HEK293 (cell line): ENCODE results near the gene C16orf95.

ENCODE experiments used
- CTCF ChIP-seq: fragments of 450-650 bp; formaldehyde crosslinking; IDR thresholded peaks from 2 replicates; pipeline ENCODE4 v1.5.1; 2016; ENCODE audit warnings: missing biosample characterization, missing genetic modification characterization
- HOXD13 ChIP-seq: sonication (generic); formaldehyde crosslinking; IDR thresholded peaks from 2 replicates; pipeline ENCODE4 v1.8.0; 2022; ENCODE audit warnings: missing genetic modification reagents, borderline replicate concordance
- KLF1 ChIP-seq: fragments of 450-650 bp; formaldehyde crosslinking; IDR thresholded peaks from 2 replicates; pipeline ENCODE4 v1.5.1; 2016; ENCODE audit warnings: missing biosample characterization, missing genetic modification characterization
- ZBTB8A ChIP-seq: fragments of 450-650 bp; formaldehyde crosslinking; IDR thresholded peaks from 2 replicates; pipeline ENCODE4 v1.5.1; 2016; ENCODE audit warnings: missing biosample characterization, missing genetic modification characterization
- ZNF112 ChIP-seq: fragments of 450-650 bp; formaldehyde crosslinking; IDR thresholded peaks from 2 replicates; pipeline ENCODE4 v1.5.0; 2017; ENCODE audit warnings: missing biosample characterization, missing genetic modification characterization
- ZNF16 ChIP-seq: fragments of 450-650 bp; formaldehyde crosslinking; IDR thresholded peaks from 2 replicates; pipeline ENCODE4 v1.5.1; 2016; ENCODE audit warnings: low read depth, missing biosample characterization, missing genetic modification characterization
- ZNF391 ChIP-seq: fragments of 450-650 bp; formaldehyde crosslinking; IDR thresholded peaks from 2 replicates; pipeline ENCODE4 v1.5.1; 2016; ENCODE audit warnings: low read depth, missing biosample characterization, missing genetic modification characterization, borderline replicate concordance

GRCh38 chr16:87305505-87306391, 11.4 kb downstream of the C16orf95 start:
- TF ChIP-seq CTCF (tag by site-specific recombination) (no peak), ZNF112 (tag by site-specific recombination) (no peak), ZBTB8A (no peak), ZNF16 (tag by site-specific recombination) (no peak), KLF1 (tag by site-specific recombination) (no peak), HOXD13 (CRISPR knock-in tag) (no peak), ZNF391 (tag by site-specific recombination) (no peak)
